HFFc6 (cell line): ENCODE data around the gene TEAD3. TPM values are rescaled to one million over a fixed set of nuclear protein-coding genes. Genes with fewer than 3 reads are reported as not detected.

Experiments
- DNase-seq: peaks from one replicate; pipeline ENCODE4 v3.0.0-alpha.2; 2018
- H3K27ac Mint-ChIP-seq: 2 replicates; pipeline ENCODE4 v1.8.0; 2020; ENCODE audit warnings: mild to moderate bottlenecking, mixed read lengths
- H3K27me3 Mint-ChIP-seq: 2 replicates; pipeline ENCODE4 v1.8.0; 2021; ENCODE audit warnings: mild to moderate bottlenecking, moderate library complexity, mixed read lengths; ENCODE audit not compliant: insufficient read depth
- H3K36me3 Mint-ChIP-seq: 2 replicates; pipeline ENCODE4 v1.8.0; 2021; ENCODE audit warnings: low read depth, mixed read lengths
- H3K4me1 Mint-ChIP-seq: 2 replicates; pipeline ENCODE4 v1.8.0; 2020; ENCODE audit warnings: low read depth, mixed read lengths
- H3K4me3 Mint-ChIP-seq: 2 replicates; pipeline ENCODE4 v1.8.0; 2020; ENCODE audit warnings: mild to moderate bottlenecking, moderate library complexity, mixed read lengths
- H3K9me3 Mint-ChIP-seq: 2 replicates; pipeline ENCODE4 v1.8.0; 2020; ENCODE audit warnings: mild to moderate bottlenecking, mixed read lengths
- CTCF ChIP-seq: fragments of 200-600 bp; sonication (generic); IDR thresholded peaks from 2 replicates; pipeline ENCODE4 v1.5.0; 2021; ENCODE audit warnings: antibody characterized with exemption, mild to moderate bottlenecking
- total RNA-seq, 6 experiments: library from RNA; stranded (reverse); fragmentation: NEBNext Ultra II Directional; extraction: Animal tissue kit (Norgen Biotek cat#: 25700); gene quantifications; 2 replicates in 1 of 6; 3 replicates in 5 of 6; pipeline ENCODE4 v1.2.3, GENCODE V29; 2021

TEAD3 gene
- total RNA-seq, 6 experiments from 2014 or later, result 34.2 to 39.5 (median 36.5) TPM

- Mint-ChIP-seq H3K36me3 (peaks cover 31% of the 10 kb centered on the region), H3K27ac (peak overlapping the region; percentile 97)
- DNase-seq, result no peak
These were observed 26.2 kb downstream of the TEAD3 start for GRCh38 chr6:35470663-35471120.

GRCh38 chr6:35469751-35470662 is 26.9 kb downstream of the TEAD3 start:
- peaks cover 25% of the 10 kb centered on the region for H3K27me3 Mint-ChIP-seq
- no peak for TF ChIP-seq CTCF
- H3K4me3 Mint-ChIP-seq, result peak overlapping the region; percentile 98
- no peak for DNase-seq
- H3K9me3 Mint-ChIP-seq, result peaks cover 7% of the 10 kb centered on the region
- H3K27ac Mint-ChIP-seq, result peak overlapping the region; percentile 97
- peaks cover 40% of the 10 kb centered on the region for H3K4me1 Mint-ChIP-seq
- peaks cover 31% of the 10 kb centered on the region for H3K36me3 Mint-ChIP-seq

More at GRCh38 chr6:35470663-35471120, 26.2 kb downstream of the TEAD3 start:
- peaks cover 28% of the 10 kb centered on the region for H3K27me3 Mint-ChIP-seq
- TF ChIP-seq CTCF, result no peak
- peaks cover 40% of the 10 kb centered on the region for H3K4me1 Mint-ChIP-seq
- H3K4me3 Mint-ChIP-seq, result peak overlapping the region; percentile 98
- H3K9me3 Mint-ChIP-seq, result peaks cover 7% of the 10 kb centered on the region

- TF ChIP-seq CTCF, result no peak
- Mint-ChIP-seq H3K27me3 (peaks cover 19% of the 10 kb centered on the region), H3K36me3 (peaks cover 31% of the 10 kb centered on the region), H3K9me3 (peaks cover 7% of the 10 kb centered on the region), H3K4me3 (peak overlapping the region; percentile 98), H3K4me1 (peaks cover 40% of the 10 kb centered on the region), H3K27ac (peak overlapping the region; percentile 97)
- DNase-seq, result no peak
These were observed 27.7 kb downstream of the TEAD3 start for GRCh38 chr6:35468980-35469750.

- Mint-ChIP-seq H3K27me3 (peaks cover 15% of the 10 kb centered on the region), H3K4me3 (peak within 1 kb of the TSS; percentile 98), H3K4me1 (peaks cover 40% of the 10 kb centered on the region), H3K36me3 (peaks cover 37% of the 10 kb centered on the region), H3K9me3 (peaks cover 7% of the 10 kb centered on the region), H3K27ac (peak within 1 kb of the TSS; percentile 97)
- TF ChIP-seq CTCF, result peak; percentile 98
- peak; percentile 95 for DNase-seq
These were observed 28.5 kb downstream of the TEAD3 start, which contains the start of gene RPL10A for GRCh38 chr6:35468181-35468979. Gene RPL10A (plus strand): TSS chr6:35468401. CDS start chr6:35468435, 34 bp downstream.

GRCh38 chr6:35465646-35466045 is 31.2 kb downstream of the TEAD3 start:
- Mint-ChIP-seq H3K4me1 (peaks cover 21% of the 10 kb centered on the region), H3K27ac (no peak overlapping the region), H3K9me3 (peaks cover 7% of the 10 kb centered on the region), H3K4me3 (no peak overlapping the region), H3K27me3 (peaks cover 12% of the 10 kb centered on the region), H3K36me3 (peaks cover 28% of the 10 kb centered on the region)
- DNase-seq, result no peak
- TF ChIP-seq CTCF, result no peak
